Stimulated activated CD4-positive, alpha-beta T cell treated with anti-CD3 and anti-CD28 coated beads, Interleukin-2, amount 100 ng/mL, for 24 hours (primary cell): Measurements from ENCODE around the gene ZXDC.

Experiments used
- DNase-seq, 2 donors: peaks; one replicate each; pipeline ENCODE4 v3.0.0-alpha.2; 2020

Gene ZXDC

GRCh38 chr3:126510308-126510910, 34.7 kb upstream of the ZXDC start:
- DNase-seq, result no peak

GRCh38 chr3:126509597-126510307, 34.1 kb upstream of the ZXDC start:
- DNase-seq, result no peak

GRCh38 chr3:126508564-126508964, 32.9 kb upstream of the ZXDC start:
- DNase-seq, result no peak

- DNase-seq, result no peak
These were observed 32.2 kb upstream of the ZXDC start for GRCh38 chr3:126507886-126508285.

GRCh38 chr3:126503701-126504100, 28.0 kb upstream of the ZXDC start:
- DNase-seq, result no peak

- no peak for DNase-seq
These were observed 27.0 kb upstream of the ZXDC start for GRCh38 chr3:126502656-126503055.

GRCh38 chr3:126501736-126502135, 26.0 kb upstream of the ZXDC start:
- no peak for DNase-seq

- no peak for DNase-seq
These were observed 25.4 kb upstream of the ZXDC start for GRCh38 chr3:126501054-126501453.

GRCh38 chr3:126500016-126500415, 24.3 kb upstream of the ZXDC start:
- no peak for DNase-seq

GRCh38 chr3:126499401-126499800, 23.7 kb upstream of the ZXDC start:
- DNase-seq, result no peak

GRCh38 chr3:126498929-126499328, 23.2 kb upstream of the ZXDC start:
- DNase-seq, result no peak

- DNase-seq, result no peak
These were observed 22.8 kb upstream of the ZXDC start for GRCh38 chr3:126498461-126498860.

GRCh38 chr3:126497956-126498355, 22.3 kb upstream of the ZXDC start:
- DNase-seq, result no peak

- no peak for DNase-seq
These were observed 21.5 kb upstream of the ZXDC start for GRCh38 chr3:126496894-126497850.

- DNase-seq, result no peak
These were observed 20.1 kb upstream of the ZXDC start for GRCh38 chr3:126495786-126496185.

- DNase-seq, result no peak
These were observed 19.2 kb upstream of the ZXDC start for GRCh38 chr3:126494970-126495230.

- DNase-seq, result no peak
These were observed 18.7 kb upstream of the ZXDC start for GRCh38 chr3:126494204-126494969.

GRCh38 chr3:126493739-126494138, 18.0 kb upstream of the ZXDC start:
- no peak for DNase-seq

GRCh38 chr3:126493051-126493450, 17.4 kb upstream of the ZXDC start:
- DNase-seq, result no peak

- no peak for DNase-seq
These were observed 15.7 kb upstream of the ZXDC start for GRCh38 chr3:126491221-126492013.

- no peak for DNase-seq
These were observed 14.9 kb upstream of the ZXDC start for GRCh38 chr3:126490619-126491018.

GRCh38 chr3:126488886-126489569, 13.3 kb upstream of the ZXDC start:
- DNase-seq, result no peak
